WTC11 (cell line): ENCODE results near the gene STAMBPL1. TPM values are rescaled to one million over a fixed set of nuclear protein-coding genes. Genes with fewer than 3 reads are reported as not detected.

ENCODE experiments used
- ATAC-seq: fragments of 200-7000 bp; cut with Tn5 transposase; 2 replicates; pipeline ENCODE4 v1.10.0; 2021; ENCODE audit warnings: mild to moderate bottlenecking, moderate library complexity
- CTCF ChIA-PET: fragments of 300-600 bp; sonication (Branson Sonifier 250); formaldehyde crosslinking; loops from one replicate; lab custom pipeline; 2021; ENCODE audit warnings: antibody characterized with exemption; lab: Charles Lee
- POLR2A ChIA-PET: fragments of 350-600 bp; sonication (Branson Sonifier 250); formaldehyde crosslinking; loops from one replicate; lab custom pipeline; 2021; ENCODE audit warnings: antibody characterized with exemption; lab: Charles Lee
- DNase-seq: peaks from one replicate; pipeline ENCODE4 v3.0.0; 2021; ENCODE audit warnings: low spot score
- H3K27ac Mint-ChIP-seq: 2 replicates; pipeline ENCODE4 v1.8.0; 2021; ENCODE audit warnings: mixed read lengths
- H3K27me3 Mint-ChIP-seq: 2 replicates; pipeline ENCODE4 v1.8.0; 2021; ENCODE audit warnings: low read depth, mild to moderate bottlenecking, moderate library complexity, mixed read lengths
- H3K36me3 Mint-ChIP-seq: 2 replicates; pipeline ENCODE4 v1.8.0; 2021; ENCODE audit warnings: mixed read lengths
- H3K4me1 Mint-ChIP-seq: 2 replicates; pipeline ENCODE4 v1.8.0; 2022; ENCODE audit warnings: mixed read lengths
- H3K4me3 Mint-ChIP-seq: 2 replicates; pipeline ENCODE4 v1.8.0; 2021; ENCODE audit warnings: mild to moderate bottlenecking, moderate library complexity, mixed read lengths
- H3K9me3 Mint-ChIP-seq: 2 replicates; pipeline ENCODE4 v1.8.0; 2021; ENCODE audit warnings: mixed read lengths
- ATF1 ChIP-seq: sonication (generic); formaldehyde crosslinking; IDR thresholded peaks from 2 replicates; pipeline ENCODE4 v1.8.1; 2023; ENCODE audit warnings: mild to moderate bottlenecking, moderate library complexity, missing genetic modification reagents
- ATF6 ChIP-seq: sonication (generic); formaldehyde crosslinking; IDR thresholded peaks from 2 replicates; pipeline ENCODE4 v1.8.1; 2023; ENCODE audit warnings: mild to moderate bottlenecking, missing genetic modification reagents
- CDX4 ChIP-seq: fragments of 250-450 bp; sonication (Bioruptor Pico); IDR thresholded peaks from 2 replicates; pipeline ENCODE4 v1.9.0; 2021; ENCODE audit warnings: moderate library complexity, mild to moderate bottlenecking, inconsistent platforms, borderline replicate concordance
- CREB1 ChIP-seq: sonication (generic); formaldehyde crosslinking; IDR thresholded peaks from 2 replicates; pipeline ENCODE4 v1.8.0; 2023; ENCODE audit warnings: mild to moderate bottlenecking, missing genetic modification reagents
- CREM ChIP-seq: sonication (generic); formaldehyde crosslinking; IDR thresholded peaks from 2 replicates; pipeline ENCODE4 v1.8.1; 2022; ENCODE audit warnings: mild to moderate bottlenecking, missing genetic modification reagents, moderate library complexity
- ELF4 ChIP-seq: sonication (generic); formaldehyde crosslinking; IDR thresholded peaks from 2 replicates; pipeline ENCODE4 v1.8.1; 2022; ENCODE audit warnings: low read depth, mild to moderate bottlenecking, moderate library complexity, missing genetic modification reagents
- EMX1 ChIP-seq: fragments of 250-450 bp; sonication (Bioruptor Pico); IDR thresholded peaks from 2 replicates; pipeline ENCODE4 v1.8.0; 2021; ENCODE audit warnings: mild to moderate bottlenecking
- FOXK1 ChIP-seq: sonication (generic); formaldehyde crosslinking; IDR thresholded peaks from 2 replicates; pipeline ENCODE4 v1.8.0; 2022; ENCODE audit warnings: mild to moderate bottlenecking, moderate library complexity, missing genetic modification reagents
- GRHL2 ChIP-seq: fragments of 250-450 bp; sonication (Bioruptor Pico); IDR thresholded peaks from 2 replicates; pipeline ENCODE4 v1.8.0; 2022; ENCODE audit warnings: mild to moderate bottlenecking, moderate library complexity; ENCODE audit not compliant: insufficient replicate concordance, severe bottlenecking
- NFATC4 ChIP-seq: fragments of 250-450 bp; sonication (Bioruptor Pico); IDR thresholded peaks from 2 replicates; pipeline ENCODE4 v1.9.0; 2021; ENCODE audit warnings: mild to moderate bottlenecking
- NFE2L1 ChIP-seq: sonication (generic); formaldehyde crosslinking; IDR thresholded peaks from 2 replicates; pipeline ENCODE4 v1.8.1; 2023; ENCODE audit warnings: missing genetic modification reagents
- TCF7 ChIP-seq: sonication (generic); formaldehyde crosslinking; IDR thresholded peaks from 2 replicates; pipeline ENCODE4 v1.8.0; 2022; ENCODE audit warnings: mild to moderate bottlenecking, low read depth, missing genetic modification reagents, moderate library complexity
- TP53 ChIP-seq: sonication (generic); formaldehyde crosslinking; IDR thresholded peaks from 2 replicates; pipeline ENCODE4 v1.8.1; 2023; ENCODE audit warnings: mild to moderate bottlenecking, missing genetic modification reagents
- ZBTB43 ChIP-seq: sonication (generic); formaldehyde crosslinking; IDR thresholded peaks from 2 replicates; pipeline ENCODE4 v1.8.1; 2023; ENCODE audit warnings: mild to moderate bottlenecking, missing genetic modification reagents
- ZMAT4 ChIP-seq: fragments of 250-450 bp; sonication (Bioruptor Pico); IDR thresholded peaks from 2 replicates; pipeline ENCODE4 v1.9.0; 2021; ENCODE audit warnings: mild to moderate bottlenecking
- ZNF232 ChIP-seq: sonication (generic); formaldehyde crosslinking; IDR thresholded peaks from 2 replicates; pipeline ENCODE4 v1.8.0; 2022; ENCODE audit warnings: mild to moderate bottlenecking, missing genetic modification reagents
- ZNF281 ChIP-seq: sonication (generic); formaldehyde crosslinking; IDR thresholded peaks from 2 replicates; pipeline ENCODE4 v1.8.0; 2023; ENCODE audit warnings: mild to moderate bottlenecking, missing genetic modification reagents
- ZNF317 ChIP-seq: sonication (generic); formaldehyde crosslinking; IDR thresholded peaks from 2 replicates; pipeline ENCODE4 v1.8.1; 2023; ENCODE audit warnings: low read depth, mild to moderate bottlenecking, moderate library complexity, missing genetic modification reagents, borderline replicate concordance
- ZNF396 ChIP-seq: fragments of 250-450 bp; sonication (Bioruptor Pico); IDR thresholded peaks from 2 replicates; pipeline ENCODE4 v1.8.0; 2021; ENCODE audit warnings: mild to moderate bottlenecking, moderate library complexity, borderline replicate concordance
- total RNA-seq: library from RNA; stranded (reverse); gene quantifications from 3 replicates; pipeline ENCODE4 v1.2.3, GENCODE V29; 2021
- TF ChIP-seq, protein P1 (sequence below): fragments of 200-600 bp; IDR thresholded peaks from 2 replicates; pipeline ENCODE4 v1.8.0; 2022; ENCODE audit warnings: antibody characterized with exemption

STAMBPL1 gene
- total RNA-seq, 1 experiment from 2014 or later: 3.9 TPM

DNA sequence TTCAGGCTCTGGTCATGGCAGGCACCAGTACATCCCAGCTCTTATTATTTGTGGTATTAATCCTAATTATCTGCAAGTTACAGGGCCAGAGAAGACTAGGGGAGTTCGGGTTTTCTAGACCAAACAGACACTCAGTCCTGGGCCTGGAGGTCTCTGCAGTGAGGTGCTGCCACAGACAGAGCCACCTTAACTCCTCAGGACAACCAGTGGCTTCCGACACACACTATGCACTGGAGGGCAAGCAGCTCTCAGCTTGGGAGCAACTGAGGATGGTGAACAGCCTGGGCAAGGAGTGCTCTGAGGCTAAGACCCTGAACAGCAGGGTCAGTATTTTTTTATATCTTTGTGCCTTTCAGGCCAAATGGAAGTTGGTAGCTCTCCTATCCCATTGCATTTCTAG is 53.5 kb downstream of the STAMBPL1 start:
- DNase-seq: no peak
- Mint-ChIP-seq H3K4me1 (peaks cover 13% of the 10 kb centered on the region), H3K27ac (no peak overlapping the region), H3K36me3 (no peaks in the 10 kb centered on the region), H3K4me3 (no peak overlapping the region), H3K9me3 (no peaks in the 10 kb centered on the region), H3K27me3 (no peaks in the 10 kb centered on the region)
- CTCF ChIA-PET: interaction anchor here (1.1 to 3.4 kb wide), 27 partner anchors 10 to 301 kb away, joined by 3 to 84 read pairs (median 6); partner anchors contain the start of genes CH25H, FAS and STAMBPL1
- POLR2A ChIA-PET: interaction anchor here (1.0 kb wide), 1 partner anchor 57 kb away, joined by 3 read pairs; the partner anchor contains the start of gene FAS
- ATAC-seq: no peak
- no peak for TF ChIP-seq TP53
- no peak for TF ChIP-seq TCF7 (CRISPR knock-in tag)
- no peak for TF ChIP-seq ATF6 (CRISPR knock-in tag)
- no peak for TF ChIP-seq CREB1 (CRISPR knock-in tag)
- no peak for TF ChIP-seq ZNF396 (CRISPR knock-in tag)
- no peak for TF ChIP-seq ZNF232 (CRISPR knock-in tag)
- TF ChIP-seq ELF4 (CRISPR knock-in tag): no peak
- no peak for TF ChIP-seq ZNF317 (CRISPR knock-in tag)
- TF ChIP-seq ZBTB43 (CRISPR knock-in tag): no peak
- TF ChIP-seq FOXK1: no peak

DNA sequence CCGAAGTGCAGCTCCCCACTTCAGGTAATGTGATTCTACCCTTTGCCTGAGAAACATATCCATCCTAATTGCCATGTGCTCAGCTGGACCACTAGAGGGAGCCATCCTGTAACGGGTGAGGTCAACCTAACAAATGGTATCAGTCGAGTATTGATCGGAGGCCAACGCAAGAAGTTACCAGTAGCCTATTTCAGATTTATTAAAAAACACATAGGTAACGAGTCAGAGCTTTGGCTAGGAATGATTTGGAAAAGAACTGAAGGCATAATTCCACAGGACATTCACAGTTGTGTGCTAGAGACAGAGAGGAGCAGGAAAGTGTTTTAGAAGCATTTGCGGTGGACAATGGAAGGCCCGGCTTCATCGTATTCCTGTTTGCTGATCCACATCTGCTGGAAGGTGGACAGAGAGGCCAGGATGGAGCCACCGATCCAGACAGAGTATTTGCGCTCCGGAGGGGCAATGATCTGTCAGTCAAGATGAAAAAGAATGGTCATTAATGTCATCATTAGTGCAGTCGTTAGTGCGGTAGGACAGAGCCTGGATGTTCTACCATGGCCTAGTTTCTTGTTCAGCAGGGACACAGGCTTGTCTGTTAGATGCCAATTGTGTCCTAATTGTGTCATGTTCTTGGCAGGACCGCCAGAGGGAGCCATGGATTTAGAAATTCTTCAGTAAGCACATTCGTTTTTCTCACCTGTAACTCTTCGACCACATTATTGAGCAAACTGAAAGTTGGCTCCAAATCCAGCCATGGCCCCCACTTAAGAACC is 55.0 kb downstream of the STAMBPL1 start:
- Mint-ChIP-seq H3K36me3 (no peaks in the 10 kb centered on the region), H3K4me1 (peaks cover 13% of the 10 kb centered on the region), H3K4me3 (no peak overlapping the region), H3K9me3 (no peaks in the 10 kb centered on the region), H3K27ac (peak overlapping the region; percentile 92), H3K27me3 (no peaks in the 10 kb centered on the region)
- DNase-seq (peak; percentile 74), ATAC-seq (peak; percentile 73)
- CTCF ChIA-PET: interaction anchor here (0.6 to 3.4 kb wide), 39 partner anchors 9 to 370 kb away, joined by 3 to 84 read pairs (median 5); partner anchors contain the start of genes CH25H, FAS, LIPA and STAMBPL1
- POLR2A ChIA-PET: no interaction called here
- TF ChIP-seq, protein P1, sequence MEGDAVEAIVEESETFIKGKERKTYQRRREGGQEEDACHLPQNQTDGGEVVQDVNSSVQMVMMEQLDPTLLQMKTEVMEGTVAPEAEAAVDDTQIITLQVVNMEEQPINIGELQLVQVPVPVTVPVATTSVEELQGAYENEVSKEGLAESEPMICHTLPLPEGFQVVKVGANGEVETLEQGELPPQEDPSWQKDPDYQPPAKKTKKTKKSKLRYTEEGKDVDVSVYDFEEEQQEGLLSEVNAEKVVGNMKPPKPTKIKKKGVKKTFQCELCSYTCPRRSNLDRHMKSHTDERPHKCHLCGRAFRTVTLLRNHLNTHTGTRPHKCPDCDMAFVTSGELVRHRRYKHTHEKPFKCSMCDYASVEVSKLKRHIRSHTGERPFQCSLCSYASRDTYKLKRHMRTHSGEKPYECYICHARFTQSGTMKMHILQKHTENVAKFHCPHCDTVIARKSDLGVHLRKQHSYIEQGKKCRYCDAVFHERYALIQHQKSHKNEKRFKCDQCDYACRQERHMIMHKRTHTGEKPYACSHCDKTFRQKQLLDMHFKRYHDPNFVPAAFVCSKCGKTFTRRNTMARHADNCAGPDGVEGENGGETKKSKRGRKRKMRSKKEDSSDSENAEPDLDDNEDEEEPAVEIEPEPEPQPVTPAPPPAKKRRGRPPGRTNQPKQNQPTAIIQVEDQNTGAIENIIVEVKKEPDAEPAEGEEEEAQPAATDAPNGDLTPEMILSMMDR: peak; percentile 57
- TF ChIP-seq EMX1: no peak

GRCh38 chr10:88936656-88937055 is 56.6 kb downstream of the STAMBPL1 start:
- ChIA-PET CTCF (interaction anchor here (0.8 to 2.3 kb wide), 3 partner anchors 51 to 93 kb away, joined by 3 to 10 read pairs (median 8); partner anchors contain the start of gene FAS), POLR2A (no interaction called here)
- Mint-ChIP-seq H3K4me3 (no peak overlapping the region), H3K36me3 (no peaks in the 10 kb centered on the region), H3K9me3 (no peaks in the 10 kb centered on the region), H3K27ac (no peak overlapping the region), H3K27me3 (no peaks in the 10 kb centered on the region), H3K4me1 (peaks cover 13% of the 10 kb centered on the region)
- no peak for DNase-seq
- no peak for ATAC-seq
- TF ChIP-seq CDX4 (CRISPR knock-in tag) (no peak), ZNF396 (CRISPR knock-in tag) (no peak), CREM (CRISPR knock-in tag) (no peak), ZMAT4 (CRISPR knock-in tag) (no peak), FOXK1 (no peak), NFE2L1 (CRISPR knock-in tag) (no peak), TCF7 (CRISPR knock-in tag) (no peak), NFATC4 (CRISPR knock-in tag) (no peak), GRHL2 (CRISPR knock-in tag) (no peak), ZNF281 (CRISPR knock-in tag) (no peak), ATF1 (CRISPR knock-in tag) (no peak)
